ENCODE measurements around the gene MAP7D3.
"Not testable (repeated sequence)": the region's sequence is repeated elsewhere in the genome, so short reads cannot be mapped to it uniquely, and the experiment has no call there.

Gene MAP7D3

GRCh38 chrX:136251041-136251991, at the start of gene MAP7D3:
MAP7D3 (minus strand) TSS chrX:136251400; CDS start chrX:136251358, 42 bp downstream.
- peak; percentile 74 for DNase-seq

GRCh38 chrX:136300721-136301120, 49.5 kb upstream of the MAP7D3 start, which contains the start of gene ADGRG4:
ADGRG4 (plus strand) TSS chrX:136300963; CDS start chrX:136308778, 7,815 bp downstream.
- DNase-seq: not testable (repeated sequence)

GRCh38 chrX:136295380-136295779, 44.2 kb upstream of the MAP7D3 start:
- no peak for DNase-seq

- no peak for DNase-seq
Observed at GRCh38 chrX:136292656-136293055, 41.5 kb upstream of the MAP7D3 start.

GRCh38 chrX:136291824-136292223, 40.6 kb upstream of the MAP7D3 start:
- DNase-seq: no peak

GRCh38 chrX:136286375-136286774, 35.2 kb upstream of the MAP7D3 start:
- DNase-seq: not testable (repeated sequence)

- no peak for DNase-seq
Observed at GRCh38 chrX:136275553-136275952, 24.4 kb upstream of the MAP7D3 start.

- peak; percentile 88 for DNase-seq
Observed at GRCh38 chrX:136273986-136274385, 22.8 kb upstream of the MAP7D3 start.

GRCh38 chrX:136272325-136272724, 21.1 kb upstream of the MAP7D3 start:
- DNase-seq: no peak

- no peak for DNase-seq
Observed at GRCh38 chrX:136271300-136271699, 20.1 kb upstream of the MAP7D3 start.

GRCh38 chrX:136269921-136270320, 18.7 kb upstream of the MAP7D3 start:
- no peak for DNase-seq

- peak; percentile 11 for DNase-seq
Observed at GRCh38 chrX:136268051-136269048, 17.1 kb upstream of the MAP7D3 start.

- no peak for DNase-seq
Observed at GRCh38 chrX:136266828-136267227, 15.6 kb upstream of the MAP7D3 start.

GRCh38 chrX:136262812-136263315, 11.7 kb upstream of the MAP7D3 start:
- no peak for DNase-seq

GRCh38 chrX:136262243-136262642, 11.0 kb upstream of the MAP7D3 start:
- DNase-seq: no peak

GRCh38 chrX:136261321-136261720, 10.1 kb upstream of the MAP7D3 start:
- DNase-seq: no peak

- no peak for DNase-seq
Observed at GRCh38 chrX:136260776-136261175, 9.6 kb upstream of the MAP7D3 start.

GRCh38 chrX:136259543-136259942, 8.3 kb upstream of the MAP7D3 start:
- DNase-seq: no peak

GRCh38 chrX:136258951-136259350, 7.8 kb upstream of the MAP7D3 start:
- no peak for DNase-seq

GRCh38 chrX:136256026-136256425, 4.8 kb upstream of the MAP7D3 start:
- DNase-seq: peak; percentile 8

GRCh38 chrX:136255541-136255940, 4.3 kb upstream of the MAP7D3 start:
- no peak for DNase-seq

- peak; percentile 1 for DNase-seq
Observed at GRCh38 chrX:136250191-136251040, 784 bp downstream of the MAP7D3 start.
